K562 (cell line): ENCODE results near the gene SHTN1. TPM values are rescaled to one million over a fixed set of nuclear protein-coding genes. Genes with fewer than 3 reads are reported as not detected.

ENCODE experiments used
- ATAC-seq: fragments of 200-7000 bp; cut with Tn5 transposase; 3 replicates; pipeline ENCODE4 v1.9.1; 2020; ENCODE audit warnings: moderate library complexity
- BruUV-seq: library from RNA; stranded (reverse); fragments of 400-500 nt; replicated peaks from 2 replicates; lab custom pipeline; 2021; lab: Mats Ljungman, UMichigan
- CTCF ChIA-PET: fragments of 300-600 bp; formaldehyde crosslinking; extraction: SDS; loops from one replicate; lab custom pipeline; 2021; ENCODE audit warnings: low intra/inter-chr PET ratio; lab: Yijun Ruan, JAX
- POLR2A ChIA-PET: fragments of 300-600, 350-650 bp; sonication (Branson Sonifier 250); formaldehyde crosslinking; extraction: SDS; loops from one replicate; lab custom pipeline; 2021; ENCODE audit warnings: antibody characterized with exemption, inconsistent platforms; lab: Yijun Ruan, JAX
- DNase-seq, 4 experiments: peaks; one replicate each; pipeline versions ENCODE4 v3.0.0 to v3.0.0-alpha.2; 2011 to 2018; ENCODE audit warnings: low spot score in 3 of 4, mixed read lengths in 3 of 4; ENCODE audit errors: extremely low read depth in 1 of 4
- FAIRE-seq: peaks from 2 replicates; lab custom pipeline; 2011; peaks lifted over from hg19 to GRCh38; lab: Jason Lieb, UNC
- H2AFZ ChIP-seq: 2 replicates; pipeline ENCODE4 v1.6.0; 2011; ENCODE audit warnings: low read depth, low read length, control low read depth, inconsistent platforms
- H3K27ac ChIP-seq: fragments of 200-600 bp; 3 replicates; pipeline ENCODE4 v1.8.0; 2011; ENCODE audit warnings: low read depth, mild to moderate bottlenecking, control low read depth, inconsistent platforms, low read length, moderate library complexity, mixed read lengths; ENCODE audit errors: extremely low read depth
- H3K27me3 ChIP-seq, 2 experiments: fragments of 300-600 bp in 1 of 2; 2 replicates in 1 of 2; 3 replicates in 1 of 2; pipeline versions ENCODE4 v1.6.0 to v1.8.0; 2011; ENCODE audit warnings: inconsistent platforms in 2 of 2, low read length in 2 of 2, mild to moderate bottlenecking in 1 of 2, mixed read lengths in 1 of 2, moderate library complexity in 1 of 2; ENCODE audit not compliant: control insufficient read depth in 2 of 2, insufficient read depth in 2 of 2
- H3K36me3 ChIP-seq: fragments of 300-600 bp; 3 replicates; pipeline ENCODE4 v1.8.0; 2011; ENCODE audit warnings: mild to moderate bottlenecking, low read length, inconsistent platforms; ENCODE audit not compliant: control insufficient read depth, insufficient read depth
- H3K4me1 ChIP-seq, 2 experiments: fragments of 200-600 bp in 1 of 2; replicated peaks in 1 of 2; 2 replicates in 1 of 2; 3 replicates in 1 of 2; pipeline versions ENCODE4 v1.5.1 to v1.8.0; 2011; ENCODE audit warnings: inconsistent platforms in 2 of 2, low read length in 2 of 2, mild to moderate bottlenecking in 1 of 2, mixed read lengths in 1 of 2, moderate library complexity in 1 of 2; ENCODE audit not compliant: control insufficient read depth in 2 of 2, insufficient read depth in 2 of 2
- H3K4me2 ChIP-seq: 2 replicates; pipeline ENCODE4 v1.6.1; 2011; ENCODE audit warnings: low read length, control low read depth, inconsistent platforms, mixed read lengths; ENCODE audit not compliant: insufficient read depth
- H3K4me3 ChIP-seq: fragments of 200-600 bp; sonication (generic), shearing (Covaris generic); 2 replicates; pipeline ENCODE4 v1.5.1; 2016; ENCODE audit warnings: control low read depth, inconsistent platforms
- H3K79me2 ChIP-seq: fragments of 200-600 bp; 3 replicates; pipeline ENCODE4 v1.8.0; 2011; ENCODE audit warnings: low read length, inconsistent platforms; ENCODE audit not compliant: control insufficient read depth, insufficient read depth
- H3K9ac ChIP-seq, 2 experiments: 2 replicates each; pipeline versions ENCODE4 v1.6.0 to v1.6.1; 2011; ENCODE audit warnings: low read depth in 2 of 2, low read length in 2 of 2, control low read depth in 1 of 2, inconsistent platforms in 1 of 2, mild to moderate bottlenecking in 1 of 2, mixed read lengths in 1 of 2; ENCODE audit not compliant: insufficient read depth in 1 of 2
- H3K9me1 ChIP-seq: one replicate; pipeline ENCODE4 v1.6.0; 2011; ENCODE audit warnings: inconsistent platforms, mild to moderate bottlenecking, low read length, moderate library complexity; ENCODE audit not compliant: control insufficient read depth, insufficient read depth
- H3K9me3 ChIP-seq: replicated peaks from 2 replicates; pipeline ENCODE4 v1.5.1; 2011; ENCODE audit warnings: low read depth, low read length, inconsistent platforms; ENCODE audit not compliant: control insufficient read depth, insufficient read depth
- H4K20me1 ChIP-seq: replicated peaks from 2 replicates; pipeline ENCODE4 v1.6.1; 2011; ENCODE audit warnings: low read length, inconsistent platforms, mixed read lengths; ENCODE audit not compliant: control insufficient read depth, insufficient read depth
- BRD4 ChIP-seq: fragments of 200-600 bp; sonication (generic); IDR thresholded peaks from 2 replicates; pipeline ENCODE4 v1.6.1; 2017; ENCODE audit warnings: inconsistent platforms
- GTF2E2 ChIP-seq: fragments of 200-800 bp; sonication (Bioruptor generic); IDR thresholded peaks from 2 replicates; pipeline ENCODE4 v1.6.1; 2016; ENCODE audit warnings: missing genetic modification characterization, missing compliant biosample characterization
- HDAC8 ChIP-seq: fragments of 450-650 bp; IDR thresholded peaks from 2 replicates; pipeline ENCODE4 v1.6.1; 2016; ENCODE audit warnings: mild to moderate bottlenecking, missing genetic modification characterization, moderate library complexity, missing compliant biosample characterization
- HLTF ChIP-seq: fragments of 450-650 bp; IDR thresholded peaks from 2 replicates; pipeline ENCODE4 v1.6.1; 2016
- HNRNPL ChIP-seq: fragments of 200-400 bp; formaldehyde crosslinking; IDR thresholded peaks from 2 replicates; pipeline ENCODE4 v1.6.1; 2017; ENCODE audit warnings: low read depth, mild to moderate bottlenecking, low read length
- MBD1 ChIP-seq: fragments of 250-450 bp; sonication (Bioruptor Pico); IDR thresholded peaks from 2 replicates; pipeline ENCODE4 v1.8.0; 2022; ENCODE audit warnings: inconsistent platforms
- NFIX ChIP-seq: fragments of 250-450 bp; sonication (Bioruptor Pico); IDR thresholded peaks from 2 replicates; pipeline ENCODE4 v1.4.0; 2020; ENCODE audit warnings: low read depth, mild to moderate bottlenecking, moderate library complexity
- NR2F6 ChIP-seq: fragments of 450-650 bp; formaldehyde crosslinking; IDR thresholded peaks from 2 replicates; pipeline ENCODE4 v1.4.0; 2020; ENCODE audit warnings: mild to moderate bottlenecking
- SNRNP70 ChIP-seq: fragments of 200-400 bp; formaldehyde crosslinking; optimal IDR thresholded peaks from 2 replicates; pipeline ENCODE3; 2017; ENCODE audit warnings: low read depth, low read length
- SREBF2 ChIP-seq: sonication (generic); formaldehyde crosslinking; IDR thresholded peaks from 2 replicates; pipeline ENCODE4 v1.4.0; 2020; ENCODE audit warnings: mild to moderate bottlenecking, missing genetic modification reagents
- TAF1 ChIP-seq: IDR thresholded peaks from 2 replicates; pipeline ENCODE4 v1.6.1; 2011; ENCODE audit warnings: mild to moderate bottlenecking, low read length, moderate library complexity; ENCODE audit not compliant: insufficient read depth, control insufficient read depth, severe bottlenecking; ENCODE audit errors: extremely low read depth
- ZNF12 ChIP-seq: sonication (generic); formaldehyde crosslinking; IDR thresholded peaks from 2 replicates; pipeline ENCODE4 v1.4.0; 2020; ENCODE audit warnings: mild to moderate bottlenecking, missing genetic modification reagents
- ZNF146 ChIP-seq: IDR thresholded peaks from one replicate; pipeline ENCODE4 v1.6.1; 2018; ENCODE audit warnings: missing compliant biosample characterization; ENCODE audit not compliant: unreplicated experiment
- ZNF212 ChIP-seq: fragments of 450-650 bp; formaldehyde crosslinking; IDR thresholded peaks from 2 replicates; pipeline ENCODE4 v1.4.0; 2020; ENCODE audit warnings: mild to moderate bottlenecking
- ZNF384 ChIP-seq: IDR thresholded peaks from 2 replicates; pipeline ENCODE4 v1.6.1; 2012; ENCODE audit warnings: low read depth, low read length, improper control_type of control experiment
- ZNF695 ChIP-seq: fragments of 450-650 bp; formaldehyde crosslinking; IDR thresholded peaks from 2 replicates; pipeline ENCODE4 v1.4.0; 2020; ENCODE audit warnings: mild to moderate bottlenecking, moderate library complexity
- WGBS: fragments of 100-300 bp; shearing (Covaris generic); methylation state at CpG from one replicate; pipeline ENCODE4 v1.1.6; 2016; ENCODE audit warnings: low coverage, mixed read lengths; ENCODE audit not compliant: insufficient coverage; ENCODE audit errors: missing lambda C conversion rate; 5-methylcytosine and 5-hydroxymethylcytosine counted together
- in situ Hi-C: fragments of 300-500 bp; cut with MboI; formaldehyde crosslinking; loops from 4 replicates; pipeline ENCODE4 v1.15.0; 2018; ENCODE audit warnings: inconsistent platforms, mixed read lengths
- intact Hi-C: fragments of 100-400 bp; cut with micrococcal nuclease; formaldehyde crosslinking; loops from 2 replicates; pipeline ENCODE4 v1.14.2; 2022
- polyA plus RNA-seq, 8 experiments: library from polyadenylated mRNA; depleted of rRNA in 4 of 8; stranded (reverse) in 5 of 8; unstranded in 3 of 8; fragments of >200 nt; fragmentation: Nextera tagmentation in 2 of 8; fragmentation: Illumina TruSeq in 1 of 8; extraction: Ambion mirVana in 2 of 8; extraction: Trizol in 1 of 8; gene quantifications; 2 replicates each; pipeline versions ENCODE4 v1.2.1 to v1.2.3, GENCODE V29; 2011 to 2014; ENCODE audit warnings: inconsistent platforms in 1 of 8, missing spikeins in 1 of 8
- total RNA-seq, 7 experiments: library from RNA; depleted of rRNA in 6 of 7; stranded (reverse); fragments of >200 nt in 6 of 7; fragmentation: Illumina TruSeq in 2 of 7; extraction: Trizol in 2 of 7; gene quantifications; 2 replicates each; pipeline versions ENCODE4 v1.2.1 to v1.2.3, GENCODE V29; 2011 to 2021; ENCODE audit warnings: low replicate concordance in 1 of 7

Gene SHTN1
- total and polyA plus RNA-seq, 9 of the 15 experiments (the other 6 are each of a cell fraction or from before 2014, with no cell fraction given): 5.4 to 21.3 (median 13.3) TPM

DNA sequence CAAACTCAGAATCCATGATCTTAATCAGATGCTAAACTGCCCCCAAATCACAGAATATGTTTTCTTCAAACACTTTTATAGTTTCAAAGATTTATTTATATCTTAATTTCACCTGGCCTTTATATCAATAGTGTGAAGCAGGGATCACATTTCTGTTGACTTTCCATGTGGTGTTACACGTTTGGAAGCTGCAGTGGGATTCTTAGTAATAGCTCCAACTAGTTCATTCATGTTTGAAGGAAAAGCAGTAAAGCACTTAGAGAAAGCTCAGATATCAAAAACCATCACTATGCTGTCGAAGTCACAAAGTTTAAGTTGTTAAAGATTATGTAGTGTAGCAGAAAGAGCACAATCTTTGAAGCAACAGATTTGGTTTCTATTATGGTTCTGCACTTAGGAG is 138.9 kb downstream of the SHTN1 start:
- TF ChIP-seq HNRNPL (no peak), BRD4 (no peak), TAF1 (no peak)
- in situ Hi-C loops (no loop called here), intact Hi-C loops (no loop called here)
- Histone ChIP-seq H3K4me1 (no peaks in the 10 kb centered on the region), H3K79me2 (no peaks in the 10 kb centered on the region), H3K36me3 (no peaks in the 10 kb centered on the region), H3K4me2 (no peak overlapping the region), H3K4me3 (no peak overlapping the region), H4K20me1 (no peaks in the 10 kb centered on the region), H3K27ac (no peak overlapping the region), H3K9me3 (no peaks in the 10 kb centered on the region), H3K9ac (no peak overlapping the region), H2AFZ (no peak overlapping the region), H3K9me1 (no peaks in the 10 kb centered on the region), H3K27me3 (peaks cover 0 to 5% of the 10 kb centered on the region in 2 experiments; a peak in 2 of 5 replicates)
- POLR2A ChIA-PET: no interaction called here
- no TSS peak for BruUV-seq
- CTCF ChIA-PET: no interaction called here
- FAIRE-seq (no peak), ATAC-seq (no peak), DNase-seq (no peak)
- 3% methylated on average over 2 of the region's 2 CpGs for WGBS

- no peak for DNase-seq
- CTCF ChIA-PET: no interaction called here
- H4K20me1 ChIP-seq: no peaks in the 10 kb centered on the region
- H3K9ac ChIP-seq: no peak overlapping the region
- POLR2A ChIA-PET: no interaction called here
- in situ Hi-C loops (no loop called here), intact Hi-C loops (no loop called here)
- no peak overlapping the region for H3K4me3 ChIP-seq
- H3K9me1 ChIP-seq: no peaks in the 10 kb centered on the region
- no peak overlapping the region for H3K4me2 ChIP-seq
- H3K9me3 ChIP-seq: no peaks in the 10 kb centered on the region
- no peak for ATAC-seq
- no peak for FAIRE-seq
- no peaks in the 10 kb centered on the region for H3K4me1 ChIP-seq
- no peaks in the 10 kb centered on the region for H3K36me3 ChIP-seq
- 0% methylated on average over 4 of the region's 4 CpGs for WGBS
- no TSS peak for BruUV-seq
- H3K27me3 ChIP-seq: peaks cover 0 to 5% of the 10 kb centered on the region in 2 experiments; a peak in 2 of 5 replicates
- no peaks in the 10 kb centered on the region for H3K79me2 ChIP-seq
- no peak overlapping the region for H2AFZ ChIP-seq
- no peak overlapping the region for H3K27ac ChIP-seq
- TF ChIP-seq ZNF212 (CRISPR knock-in tag) (no peak), HLTF (no peak), ZNF146 (CRISPR knock-in tag) (no peak), NR2F6 (CRISPR knock-in tag) (no peak), SNRNP70 (no peak), HDAC8 (tag) (no peak), SREBF2 (CRISPR knock-in tag) (no peak), GTF2E2 (tag) (no peak), ZNF695 (CRISPR knock-in tag) (no peak), ZNF384 (no peak), ZNF12 (CRISPR knock-in tag) (no peak), MBD1 (CRISPR knock-in tag) (no peak), NFIX (CRISPR knock-in tag) (no peak)
These were observed 140.6 kb downstream of the SHTN1 start for GRCh38 chr10:116864436-116864835.
